HL-60 (cell line): ENCODE measurements around the gene ASB15.

Source experiments
- DNase-seq, 2 experiments: peaks; one replicate each; pipeline ENCODE4 v3.0.0-alpha.2; 2010 to 2020; ENCODE audit warnings: low read depth in 1 of 2, low spot score in 1 of 2
- H3K27ac ChIP-seq: fragments of 250-450 bp; sonication (Bioruptor Pico); replicated peaks from 2 replicates; pipeline ENCODE4 v1.5.1; 2020; ENCODE audit warnings: mild to moderate bottlenecking, moderate library complexity
- H3K27me3 ChIP-seq: fragments of 250-450 bp; sonication (Bioruptor Pico); 2 replicates; pipeline ENCODE4 v1.5.1; 2021; ENCODE audit warnings: mild to moderate bottlenecking, moderate library complexity; ENCODE audit not compliant: insufficient read depth, poor library complexity, severe bottlenecking
- H3K4me3 ChIP-seq: replicated peaks from 2 replicates; pipeline ENCODE4 v1.5.1; 2011; ENCODE audit warnings: mild to moderate bottlenecking, control low read depth, low read length; ENCODE audit not compliant: insufficient read depth
- GABPA ChIP-seq: IDR thresholded peaks from 2 replicates; pipeline ENCODE4 v1.6.1; 2012; ENCODE audit warnings: low read depth
- POLR2AphosphoS5 ChIP-seq: IDR thresholded peaks from 2 replicates; pipeline ENCODE4 v1.6.1; 2012; ENCODE audit warnings: low read depth
- REST ChIP-seq: IDR thresholded peaks from 2 replicates; pipeline ENCODE4 v1.6.1; 2012; ENCODE audit warnings: low read depth; ENCODE audit not compliant: insufficient replicate concordance
- SPI1 ChIP-seq: IDR thresholded peaks from 2 replicates; pipeline ENCODE4 v1.6.1; 2012; ENCODE audit warnings: low read depth, mild to moderate bottlenecking, borderline replicate concordance
- TF ChIP-seq, protein P1 (sequence below): IDR thresholded peaks from one replicate; pipeline ENCODE4 v1.5.1; 2011; ENCODE audit warnings: low read length, control low read depth, inconsistent platforms; ENCODE audit not compliant: insufficient read depth

Gene ASB15

DNA sequence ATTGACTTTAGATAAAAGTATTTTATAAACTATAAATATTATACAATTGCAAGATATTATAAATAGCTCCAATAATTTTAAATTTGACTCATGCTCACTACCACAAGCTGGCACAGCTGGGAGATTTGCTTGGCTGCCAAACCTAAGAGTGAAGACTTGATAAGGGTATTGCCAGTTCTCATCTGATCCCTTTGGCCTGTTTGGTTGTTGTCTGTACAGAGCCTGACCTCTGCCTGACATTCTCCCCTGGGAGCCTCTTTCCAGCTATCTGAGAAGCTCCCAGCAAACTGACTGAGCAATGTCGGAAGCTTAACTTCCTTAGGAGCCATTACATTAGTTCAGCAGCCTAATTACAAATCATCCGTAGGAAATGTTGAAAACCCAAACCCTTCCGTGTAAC, 43.9 kb downstream of the ASB15 start:
- Histone ChIP-seq H3K27ac (no peak overlapping the region), H3K4me3 (no peak overlapping the region), H3K27me3 (no peaks in the 10 kb centered on the region)
- no peak for DNase-seq
- TF ChIP-seq GABPA (no peak), POLR2AphosphoS5 (no peak), REST (no peak)
- TF ChIP-seq, protein P1, sequence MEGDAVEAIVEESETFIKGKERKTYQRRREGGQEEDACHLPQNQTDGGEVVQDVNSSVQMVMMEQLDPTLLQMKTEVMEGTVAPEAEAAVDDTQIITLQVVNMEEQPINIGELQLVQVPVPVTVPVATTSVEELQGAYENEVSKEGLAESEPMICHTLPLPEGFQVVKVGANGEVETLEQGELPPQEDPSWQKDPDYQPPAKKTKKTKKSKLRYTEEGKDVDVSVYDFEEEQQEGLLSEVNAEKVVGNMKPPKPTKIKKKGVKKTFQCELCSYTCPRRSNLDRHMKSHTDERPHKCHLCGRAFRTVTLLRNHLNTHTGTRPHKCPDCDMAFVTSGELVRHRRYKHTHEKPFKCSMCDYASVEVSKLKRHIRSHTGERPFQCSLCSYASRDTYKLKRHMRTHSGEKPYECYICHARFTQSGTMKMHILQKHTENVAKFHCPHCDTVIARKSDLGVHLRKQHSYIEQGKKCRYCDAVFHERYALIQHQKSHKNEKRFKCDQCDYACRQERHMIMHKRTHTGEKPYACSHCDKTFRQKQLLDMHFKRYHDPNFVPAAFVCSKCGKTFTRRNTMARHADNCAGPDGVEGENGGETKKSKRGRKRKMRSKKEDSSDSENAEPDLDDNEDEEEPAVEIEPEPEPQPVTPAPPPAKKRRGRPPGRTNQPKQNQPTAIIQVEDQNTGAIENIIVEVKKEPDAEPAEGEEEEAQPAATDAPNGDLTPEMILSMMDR: no peak

DNA sequence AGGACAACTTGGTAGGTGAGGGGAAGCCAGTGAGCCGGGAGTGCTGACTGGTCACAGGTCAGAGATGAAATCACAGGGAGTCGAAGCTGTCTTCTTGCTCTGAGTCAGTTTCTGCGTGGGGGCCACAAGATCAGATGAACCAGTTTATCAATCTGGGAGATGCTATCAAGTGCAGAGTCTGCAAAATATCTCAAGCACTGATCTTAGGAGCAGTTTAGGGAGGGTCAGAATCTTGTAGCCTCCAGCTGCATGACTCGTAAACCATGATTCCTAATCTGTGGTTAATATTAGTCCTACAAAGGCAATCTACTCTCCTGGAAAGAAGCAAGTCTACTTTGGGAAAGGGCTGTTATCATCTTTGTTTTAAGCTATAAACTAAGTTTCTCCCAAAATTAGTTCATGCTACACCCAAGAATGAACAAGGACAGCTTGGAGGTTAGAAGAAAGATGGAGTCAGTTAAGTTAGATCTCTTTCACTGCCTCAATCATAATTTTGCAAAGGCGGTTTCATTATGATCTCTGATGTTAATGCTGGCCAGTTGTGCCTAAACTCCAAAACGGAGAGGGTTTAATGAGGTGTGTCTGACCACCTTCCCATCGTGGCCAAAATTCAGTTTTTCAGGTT, 45.6 kb downstream of the ASB15 start:
- Histone ChIP-seq H3K27me3 (no peaks in the 10 kb centered on the region), H3K4me3 (no peak overlapping the region), H3K27ac (no peak overlapping the region)
- no peak for TF ChIP-seq REST
- TF ChIP-seq SPI1: no peak
- no peak for TF ChIP-seq POLR2AphosphoS5
- TF ChIP-seq, protein P1: no peak
- TF ChIP-seq GABPA: no peak
- no peak for DNase-seq

DNA sequence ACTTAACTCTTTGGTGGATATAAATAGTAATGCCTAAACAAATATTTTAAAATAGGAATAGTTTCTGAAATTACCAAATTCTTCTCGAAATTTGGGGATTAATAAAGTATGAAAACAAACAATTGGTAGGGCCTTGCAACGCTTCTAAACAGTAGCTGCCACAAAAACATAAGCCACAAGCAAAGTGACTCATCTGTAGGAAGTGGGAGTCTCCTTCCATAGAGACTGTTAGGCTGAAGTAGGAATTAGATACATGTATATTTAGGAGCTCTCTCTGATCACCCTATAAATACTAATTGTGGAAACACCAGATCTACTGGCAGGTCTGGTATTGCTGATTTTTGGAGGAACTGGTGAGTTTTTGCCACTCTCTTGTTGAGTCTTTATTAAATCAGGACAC, 48.3 kb downstream of the ASB15 start:
- no peak overlapping the region for H3K27ac ChIP-seq
- no peaks in the 10 kb centered on the region for H3K27me3 ChIP-seq
- no peak for DNase-seq
- TF ChIP-seq GABPA (no peak), REST (no peak), POLR2AphosphoS5 (no peak), SPI1 (no peak)
- TF ChIP-seq, protein P1: no peak
- H3K4me3 ChIP-seq: no peak overlapping the region
